Sigmoid colon (tissue), 7 donors: ENCODE results near the gene BUD13. TPM values are rescaled to one million over a fixed set of nuclear protein-coding genes. Genes with fewer than 3 reads are reported as not detected.

Source experiments
- DNase-seq: peaks from one replicate; pipeline ENCODE4 v3.0.0-alpha.2; 2019
- H3K27ac ChIP-seq, 4 donors: fragments of 200-600 bp; sonication (generic); one replicate each; pipeline ENCODE4 v1.5.1; 2016 to 2019; ENCODE audit warnings: mild to moderate bottlenecking in 1 of 4
- H3K27me3 ChIP-seq, 3 donors: fragments of 200-600 bp; sonication (generic); one replicate each; pipeline ENCODE4 v1.5.1; 2019; ENCODE audit warnings: mild to moderate bottlenecking in 1 of 3
- H3K36me3 ChIP-seq, 4 donors: fragments of 200-600 bp; sonication (generic); one replicate each; pipeline ENCODE4 v1.5.1; 2016 to 2019
- H3K4me1 ChIP-seq, 4 donors: fragments of 200-600 bp; sonication (generic); one replicate each; pipeline ENCODE4 v1.5.1; 2017 to 2019
- H3K4me3 ChIP-seq, 4 donors: fragments of 200-600 bp; sonication (generic); one replicate each; pipeline ENCODE4 v1.5.1; 2017 to 2019; ENCODE audit warnings: mild to moderate bottlenecking in 2 of 4, moderate library complexity in 1 of 4
- H3K9me3 ChIP-seq, 4 donors: fragments of 200-600 bp in 3 of 4; sonication (generic) in 3 of 4; one replicate each; pipeline versions ENCODE4 v1.5.1 to v1.6.1; 2013 to 2019
- EP300 ChIP-seq, 4 donors: sonication (generic); formaldehyde crosslinking; IDR thresholded peaks; one replicate each; pipeline ENCODE4 v1.6.1; 2017; ENCODE audit warnings: antibody characterized with exemption in 4 of 4
- POLR2AphosphoS5 ChIP-seq, 4 donors: sonication (generic); formaldehyde crosslinking; IDR thresholded peaks; one replicate each; pipeline ENCODE4 v1.6.1; 2017; ENCODE audit warnings: antibody characterized with exemption in 4 of 4
- WGBS, 2 donors: extraction: QIAGEN DNeasy Blood & Tissue Kit; methylation state at CpG; one replicate each; pipeline ENCODE4 v1.1.7; 2013; 5-methylcytosine and 5-hydroxymethylcytosine counted together
- intact Hi-C: fragments of 100-400 bp; cut with DNase I; formaldehyde crosslinking; loops from one replicate; pipeline ENCODE4 v1.15.1; 2023
- polyA plus RNA-seq, 3 donors: library from polyadenylated mRNA; stranded (reverse); fragments of 200-250 nt; gene quantifications; one replicate each; pipeline ENCODE4 v1.2.3, GENCODE V29; 2013
- total RNA-seq, 4 donors: library from RNA; depleted of rRNA; stranded (reverse); fragments of >200 nt; gene quantifications; one replicate each; pipeline ENCODE4 v1.1.0, GENCODE V29; 2016
- donor health status: healthy with polysubstance abuse.
- donor health status: Bipolar disorder and iron deficiency.
- donor health status: healthy.

The BUD13 gene
- total and polyA plus RNA-seq, 7 donors, result 12.2 to 19.9 (median 16.8) TPM

DNA sequence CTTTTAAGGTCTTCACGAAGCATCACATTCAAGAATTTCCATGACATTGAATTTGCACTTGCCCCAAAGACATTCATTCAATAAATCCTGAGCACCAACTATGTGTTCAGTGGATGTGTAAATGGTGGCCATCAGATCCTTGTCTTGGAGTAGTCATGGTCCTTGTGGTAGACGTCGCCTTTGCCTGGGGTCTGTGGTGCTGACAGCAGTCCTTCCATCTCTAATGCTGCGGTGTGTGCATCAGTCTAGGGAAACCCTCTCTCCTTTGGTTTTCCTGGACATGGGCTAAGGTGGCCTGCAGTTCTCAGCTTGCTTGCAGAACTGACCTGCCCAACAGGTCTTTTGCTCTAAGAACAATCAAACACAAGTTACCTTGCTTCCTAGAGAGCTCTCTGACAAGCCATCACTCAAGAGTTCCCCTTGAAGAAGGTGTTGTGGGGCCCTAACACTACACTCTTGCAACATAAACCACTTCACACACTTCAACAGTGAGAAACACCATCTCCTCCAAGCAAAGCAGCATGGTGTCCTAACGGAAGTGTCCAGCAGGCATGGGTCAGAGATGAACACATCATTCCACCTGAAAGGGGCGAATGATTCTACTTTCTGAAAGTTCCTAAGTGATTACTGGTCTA is 72.1 kb downstream of the BUD13 start:
- intact Hi-C loops, result no loop called here
- Histone ChIP-seq H3K27ac (no peak overlapping the region), H3K36me3 (no peaks in the 10 kb centered on the region), H3K9me3 (no peaks in the 10 kb centered on the region), H3K27me3 (no peaks in the 10 kb centered on the region), H3K4me3 (no peak overlapping the region), H3K4me1 (no peaks in the 10 kb centered on the region)
- TF ChIP-seq EP300 (IDR thresholded peaks at IDR 0.05) (no peak), POLR2AphosphoS5 (IDR thresholded peaks at IDR 0.05) (no peak)
- 94 to 97% methylated on average over 6 of the region's 6 CpGs for WGBS, 2 donors
- peak; percentile 18 for DNase-seq

Other genes with a start within 250 kb of the BUD13 start
- gene ZPR1, start 15.0 kb upstream of the BUD13 start, total RNA-seq, result 10 to 100 TPM; 14.7 to 28.6 (median 21.0) TPM
- gene ZPR1, start 15.0 kb upstream of the BUD13 start, polyA plus RNA-seq, result 10 to 100 TPM; 16.8 to 22.5 (median 17.3) TPM
- not detected for gene APOA5, start 18.9 kb upstream of the BUD13 start, total RNA-seq
- not detected for gene APOA5, start 18.9 kb upstream of the BUD13 start, polyA plus RNA-seq
- not detected for gene APOA4, start 50.3 kb upstream of the BUD13 start, total RNA-seq
- 1 to 10 TPM in 2 of 3 donors, under 1 TPM in 1; 0.04 to 5.3 (median 3.0) TPM for gene APOA4, start 50.3 kb upstream of the BUD13 start, polyA plus RNA-seq
- not detected for gene APOC3, start 56.9 kb upstream of the BUD13 start, total RNA-seq
- 1 to 10 TPM in 1 of 3 donors, under 1 TPM in 1, not detected in 1; 0.19 to 4.4 TPM for gene APOC3, start 56.9 kb upstream of the BUD13 start, polyA plus RNA-seq
- under 1 TPM in 2 of 4 donors, not detected in 2; 0.54 to 0.55 TPM for gene APOA1, start 64.6 kb upstream of the BUD13 start, total RNA-seq
- gene APOA1, start 64.6 kb upstream of the BUD13 start, polyA plus RNA-seq, result 1 to 10 TPM in 2 of 3 donors, under 1 TPM in 1; 0.32 to 3.0 (median 2.8) TPM